ENCODE measurements around the gene TXNL4A.

Gene TXNL4A

DNA sequence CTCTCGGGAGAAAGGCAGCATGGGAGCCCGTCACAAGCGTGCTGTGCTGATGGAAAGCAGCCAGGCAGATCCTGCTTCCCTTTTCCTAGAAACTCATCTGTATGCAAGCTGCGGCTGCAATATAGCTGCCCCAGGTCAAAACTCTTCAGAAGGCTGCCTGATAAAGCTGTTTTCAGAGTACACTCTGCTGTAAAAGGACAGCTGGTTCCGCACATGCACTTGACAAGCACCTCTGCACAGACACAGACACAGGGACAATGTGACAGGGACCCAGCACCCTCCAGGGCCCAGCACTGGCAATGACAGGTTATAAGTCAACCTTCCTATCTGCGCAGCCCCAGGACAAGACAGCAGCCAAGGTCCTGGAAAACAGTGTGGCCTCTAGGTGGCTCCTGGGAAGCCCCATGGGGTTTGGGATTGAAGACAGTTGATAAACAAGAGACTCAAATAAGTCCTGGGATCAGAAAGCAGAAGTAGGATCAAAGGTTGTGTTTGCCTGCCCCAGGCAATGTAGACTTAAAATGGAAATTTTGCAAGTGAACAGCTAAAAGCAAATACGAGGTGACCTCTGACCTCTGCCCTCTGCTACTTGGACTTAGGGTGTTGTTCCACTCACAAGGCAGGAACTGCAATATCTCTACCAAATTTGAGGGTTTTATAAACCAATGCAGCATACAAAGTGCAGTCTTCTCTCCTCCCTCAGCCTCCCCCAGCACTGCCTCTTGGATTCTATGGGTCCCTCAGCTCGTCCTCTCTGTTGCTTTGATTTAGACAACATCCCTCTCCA lies 53.9 kb downstream of the TXNL4A start:
- DNase-seq: no peak

DNA sequence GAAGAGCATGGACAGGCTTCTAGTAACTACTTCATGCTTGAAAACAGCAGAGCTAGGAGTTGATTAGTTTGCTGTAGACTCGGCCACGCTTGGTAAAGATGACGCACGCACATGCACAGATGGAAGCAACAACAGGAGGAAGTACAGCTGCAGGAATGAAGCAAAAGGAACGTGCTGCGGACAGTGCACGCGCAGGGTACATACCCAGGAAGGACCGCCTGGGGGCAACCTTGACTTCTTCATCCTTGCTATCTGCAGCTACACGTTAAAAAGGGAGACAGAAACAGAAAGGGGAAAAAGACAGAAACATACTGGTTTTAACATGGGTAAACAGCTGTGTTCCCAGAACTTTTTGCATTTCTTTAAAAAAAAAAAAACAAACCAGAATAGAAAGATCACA lies 54.6 kb downstream of the TXNL4A start:
- no peak for DNase-seq

DNA sequence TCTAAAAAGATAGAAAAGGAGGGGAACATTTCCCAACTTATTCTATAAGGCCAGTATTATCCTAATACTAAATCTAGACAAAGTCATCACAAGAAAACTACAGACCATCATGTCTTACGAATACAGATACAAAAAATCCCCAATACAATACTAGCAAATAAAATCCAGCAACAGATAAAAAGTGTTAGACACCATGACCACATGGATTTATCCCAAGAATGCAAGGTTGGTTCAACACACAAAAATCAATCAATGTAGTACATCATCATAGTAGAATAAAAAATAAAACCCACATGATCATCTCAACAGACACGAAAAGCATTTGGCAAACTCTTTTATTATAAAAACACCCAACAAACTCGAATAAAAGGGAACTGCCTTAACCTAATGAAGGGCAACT lies 55.5 kb downstream of the TXNL4A start:
- no peak for DNase-seq

DNA sequence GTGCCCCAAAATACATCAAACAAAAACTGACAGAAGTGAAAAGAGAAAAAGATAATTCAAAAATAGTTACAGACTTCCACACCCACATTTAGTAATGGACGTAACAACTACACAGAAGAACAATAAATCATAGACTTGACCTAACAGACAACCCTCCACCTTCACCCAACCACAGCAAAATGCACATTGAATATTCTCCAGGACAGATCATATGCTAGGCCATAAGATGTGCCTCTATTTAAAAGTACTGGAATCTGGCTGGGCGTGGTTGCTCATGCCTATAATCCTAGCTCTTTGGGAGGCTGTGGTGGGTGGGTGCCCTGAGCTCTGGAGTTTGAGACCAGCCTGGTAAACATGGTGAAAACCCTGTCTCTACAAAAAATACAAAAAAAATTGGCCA lies 56.9 kb downstream of the TXNL4A start:
- DNase-seq: no peak

DNA sequence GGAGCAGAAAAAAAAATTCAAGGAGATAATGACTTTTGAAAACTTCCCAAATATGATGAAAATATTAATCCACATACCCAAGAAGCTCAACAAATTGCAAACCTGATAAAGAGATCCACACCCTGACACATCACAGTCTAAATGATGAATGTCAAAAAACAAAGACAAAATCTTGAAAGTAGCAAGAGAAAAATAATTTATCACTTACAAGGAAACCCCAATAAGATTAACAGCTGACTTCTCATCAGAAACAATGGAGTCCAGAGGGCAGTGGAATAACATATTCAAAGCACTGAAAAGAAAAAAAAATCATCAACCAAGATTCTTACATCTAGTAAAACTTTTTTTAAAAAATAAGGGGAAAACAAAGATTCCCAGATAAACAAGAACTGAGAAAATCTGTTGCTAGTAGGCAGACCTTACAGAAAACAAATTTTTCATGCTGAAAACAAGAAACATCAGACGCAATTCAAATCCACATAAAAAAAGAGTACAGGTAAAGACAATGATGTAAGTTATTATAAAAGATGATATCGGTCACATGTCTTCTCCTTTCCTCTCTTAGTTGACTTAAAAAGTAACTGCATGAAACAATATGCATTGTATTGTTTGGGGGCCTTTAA lies 58.2 kb downstream of the TXNL4A start:
- no peak for DNase-seq

DNA sequence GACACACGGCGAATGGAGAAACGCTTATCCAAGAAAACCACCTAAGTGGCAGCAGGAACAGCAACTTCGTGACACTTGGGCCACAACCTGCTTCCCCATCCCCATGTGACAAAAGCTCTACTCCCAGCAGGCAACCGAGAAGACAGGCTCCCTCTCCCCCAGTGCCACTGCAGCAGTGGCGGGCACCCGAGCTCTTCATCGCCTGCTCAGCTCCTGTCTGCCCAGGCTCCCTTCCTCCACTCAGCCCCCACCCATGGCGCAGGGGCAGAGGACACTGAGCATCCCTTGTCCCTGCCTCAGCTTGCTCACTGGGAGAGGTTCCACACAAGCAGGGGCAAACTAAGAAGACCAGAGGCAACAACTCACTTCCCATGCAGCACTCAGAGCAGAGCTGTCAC lies 59.8 kb downstream of the TXNL4A start:
- DNase-seq: no peak

DNA sequence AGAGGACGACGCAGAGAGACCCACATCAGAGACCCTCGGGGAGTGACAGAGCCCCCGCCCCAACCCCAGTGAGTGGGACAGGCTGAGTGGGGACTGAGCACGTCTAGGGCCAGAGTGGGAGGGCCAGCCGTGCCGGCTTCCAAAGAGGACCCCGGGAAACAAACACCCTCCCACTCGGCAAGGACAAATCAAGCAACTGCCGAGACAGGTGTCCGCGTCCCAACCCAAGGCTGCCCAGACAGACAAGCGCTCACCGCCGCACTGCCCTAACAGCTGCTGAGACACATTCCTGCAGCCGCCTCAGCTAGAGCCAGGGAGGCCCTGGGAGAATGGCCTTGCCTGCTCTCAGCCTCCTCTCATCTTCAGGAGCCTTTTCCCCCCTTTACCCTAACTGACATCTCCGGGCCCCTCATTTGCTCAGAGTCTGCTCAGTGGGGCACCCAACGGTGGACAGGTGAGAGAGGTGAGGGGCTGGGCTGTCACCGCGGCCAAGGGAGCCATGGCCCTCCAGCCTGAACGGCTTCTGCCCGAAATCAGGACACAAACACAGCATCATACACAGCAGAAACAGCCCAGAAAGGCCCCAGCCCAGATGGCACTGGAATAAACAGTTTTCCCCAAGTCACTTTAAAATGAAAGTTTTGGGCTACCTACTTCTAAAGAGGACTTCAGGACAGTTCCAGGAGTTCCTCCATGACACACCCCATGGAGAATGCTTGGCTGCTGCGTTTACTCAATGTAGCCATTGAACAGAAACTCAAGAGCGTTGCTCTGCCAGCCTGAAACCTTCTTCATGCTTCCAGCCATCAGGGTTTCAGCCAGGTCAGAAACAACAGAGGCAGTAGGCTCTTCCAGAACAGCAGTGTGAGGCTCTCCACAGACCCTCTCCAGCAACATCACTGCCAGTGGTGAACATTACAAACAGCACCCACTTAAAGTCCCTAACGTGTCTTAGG lies 60.5 kb downstream of the TXNL4A start:
- DNase-seq: no peak

DNA sequence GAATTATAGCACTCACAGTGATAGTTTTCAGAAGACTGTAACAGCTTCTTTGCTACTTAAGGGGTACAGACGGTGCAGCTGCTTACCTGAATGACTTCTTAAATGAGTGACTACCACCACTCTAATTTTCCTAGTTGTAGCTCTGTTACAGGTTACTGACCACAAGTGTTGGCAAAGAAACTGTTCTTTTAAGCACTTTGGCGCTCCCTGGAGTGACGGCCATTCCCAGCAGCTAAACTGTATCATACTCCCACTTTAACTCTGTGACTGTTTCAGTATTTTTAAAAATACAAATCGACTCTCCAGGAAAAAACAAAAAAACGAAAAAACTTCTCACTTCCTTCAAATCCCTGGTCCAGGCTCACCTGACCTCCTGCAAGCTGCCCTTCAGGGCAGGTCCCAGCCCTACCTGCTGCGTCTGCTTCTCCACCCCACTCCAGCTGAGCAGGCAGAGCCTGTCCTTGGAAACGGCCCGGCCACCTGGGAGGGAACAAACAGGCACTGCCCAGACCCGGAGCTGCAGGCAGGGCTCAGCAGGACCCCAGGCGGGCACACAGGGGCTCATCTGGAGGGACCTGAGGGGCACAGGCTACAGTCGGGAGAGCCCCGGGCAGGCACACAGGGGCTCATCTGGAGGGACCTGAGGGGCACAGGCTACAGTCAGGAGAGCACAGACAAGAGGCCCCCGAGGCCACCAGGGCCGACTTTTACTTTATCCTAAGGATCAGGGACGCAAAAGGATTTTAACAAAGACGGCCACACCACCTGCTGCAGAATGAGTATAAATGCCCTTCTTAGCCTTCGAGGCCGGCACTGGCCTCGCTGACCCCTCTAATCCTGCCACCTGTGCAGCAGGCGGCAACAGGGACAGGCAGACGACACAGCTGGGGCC lies 61.4 kb downstream of the TXNL4A start:
- no peak for DNase-seq

DNA sequence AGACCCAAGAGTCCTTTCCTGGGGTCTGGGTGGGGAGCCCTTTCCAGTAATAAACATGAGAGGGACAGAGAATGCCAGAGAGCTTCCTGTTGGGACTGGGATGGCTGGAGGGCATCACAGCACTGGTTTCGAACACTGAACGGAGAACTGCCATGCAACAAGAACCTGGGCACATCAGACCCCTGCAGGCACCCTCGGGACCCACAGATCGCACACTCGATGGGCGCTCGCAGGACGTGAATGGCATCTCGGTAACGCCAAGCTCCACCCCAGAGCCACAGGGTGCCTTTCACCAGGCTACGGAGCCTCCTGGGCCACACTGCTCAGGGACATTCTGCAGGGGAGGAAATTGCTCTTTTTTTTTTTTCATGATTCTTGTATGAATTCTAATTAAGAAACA lies 62.1 kb downstream of the TXNL4A start:
- no peak for DNase-seq

DNA sequence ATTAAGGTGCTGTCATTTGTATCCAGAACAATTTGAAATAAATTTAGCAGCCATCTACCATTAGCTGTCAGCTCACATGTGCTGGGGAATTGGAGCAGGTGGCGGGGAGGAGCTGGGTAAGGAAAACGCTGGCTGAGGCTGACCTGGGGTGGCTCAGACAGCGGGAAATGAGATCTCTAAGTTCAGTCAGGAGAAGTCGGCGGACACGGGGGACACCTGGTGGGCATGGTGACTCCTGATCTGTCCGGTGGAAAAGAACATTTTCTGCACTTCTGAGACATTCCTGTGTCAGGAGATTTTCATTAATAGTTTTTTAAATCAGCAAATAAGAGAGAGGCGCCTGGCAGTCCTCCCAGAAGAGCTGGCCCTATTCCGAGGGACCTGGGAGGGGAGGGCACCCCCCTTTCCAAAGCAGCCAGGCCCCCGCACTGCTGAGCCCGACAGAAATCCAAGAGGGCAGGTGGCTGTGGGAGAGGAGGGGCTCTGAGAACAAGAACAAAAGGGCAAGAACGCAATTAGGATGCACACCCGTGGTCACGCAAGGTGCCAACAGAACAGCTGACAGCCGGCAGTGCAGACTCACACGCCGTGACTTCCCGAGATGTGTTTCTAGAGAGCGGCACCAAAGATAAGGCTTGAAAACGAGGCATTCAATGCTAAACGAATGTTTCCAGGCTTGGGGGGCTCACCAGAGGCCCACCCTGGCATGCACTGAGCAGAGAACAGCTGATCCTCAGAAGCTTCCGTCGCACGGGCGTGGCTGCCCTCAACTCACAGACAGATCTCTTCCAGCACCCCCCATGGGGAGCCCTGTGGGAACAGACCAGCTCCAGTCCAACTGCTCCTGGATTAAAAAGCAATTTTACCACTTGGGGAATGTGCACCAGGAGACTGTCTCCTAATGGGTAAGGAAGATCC lies 63.3 kb downstream of the TXNL4A start:
- DNase-seq: no peak

DNA sequence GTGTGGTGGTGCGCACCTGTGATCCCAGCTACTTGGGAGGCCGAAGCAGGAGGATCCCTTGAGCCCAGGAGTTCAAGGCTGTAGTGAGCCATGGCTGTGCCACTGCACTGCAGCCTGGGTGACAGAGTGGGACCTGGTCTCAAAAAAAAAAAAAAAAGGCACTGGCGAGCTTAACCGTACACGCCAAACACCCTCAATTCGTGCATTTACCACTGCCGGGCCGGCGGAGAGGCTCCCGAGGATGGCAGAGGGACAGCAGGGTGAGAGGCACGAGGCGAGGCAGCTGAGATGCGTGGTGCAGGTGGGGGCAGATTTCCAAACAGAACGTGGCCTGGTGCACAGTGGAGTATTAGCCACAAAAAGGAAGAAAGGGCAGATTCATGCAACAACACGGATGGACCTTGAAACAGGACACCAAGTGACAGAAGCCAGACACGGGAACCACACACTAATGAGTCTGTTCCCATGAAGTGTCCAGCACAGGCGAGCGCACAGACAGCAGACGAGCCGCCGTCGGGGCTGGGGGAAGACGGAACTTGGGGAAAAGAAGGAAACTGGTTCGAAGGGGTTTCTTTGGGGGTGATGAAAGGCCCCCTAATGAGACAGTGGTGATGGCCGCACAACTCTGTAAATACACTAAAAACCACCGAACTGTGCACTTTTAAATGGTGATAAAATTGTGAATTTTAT lies 64.3 kb downstream of the TXNL4A start:
- DNase-seq: no peak

DNA sequence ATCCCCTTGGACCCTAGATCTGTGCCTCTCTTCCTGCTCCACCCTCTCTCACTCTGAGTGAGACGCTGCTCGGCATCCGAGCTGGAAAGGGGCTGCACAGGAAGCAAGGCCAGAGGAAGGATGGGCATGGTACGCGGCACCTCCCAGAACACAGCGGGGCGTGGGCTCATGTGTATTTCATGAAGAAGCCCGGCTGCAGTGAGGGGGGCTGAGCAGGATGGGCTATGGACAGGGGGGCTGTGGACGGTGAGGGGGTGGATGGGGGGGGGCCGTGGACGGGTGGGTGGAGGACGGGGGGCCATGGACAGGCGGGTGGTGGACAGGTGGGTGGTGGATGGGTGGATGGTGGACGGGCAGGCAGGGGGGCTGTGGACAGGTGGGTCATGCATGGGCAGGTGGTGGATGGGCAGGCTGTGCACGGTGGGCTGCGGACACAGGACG lies 65.4 kb downstream of the TXNL4A start:
- DNase-seq: no peak

DNA sequence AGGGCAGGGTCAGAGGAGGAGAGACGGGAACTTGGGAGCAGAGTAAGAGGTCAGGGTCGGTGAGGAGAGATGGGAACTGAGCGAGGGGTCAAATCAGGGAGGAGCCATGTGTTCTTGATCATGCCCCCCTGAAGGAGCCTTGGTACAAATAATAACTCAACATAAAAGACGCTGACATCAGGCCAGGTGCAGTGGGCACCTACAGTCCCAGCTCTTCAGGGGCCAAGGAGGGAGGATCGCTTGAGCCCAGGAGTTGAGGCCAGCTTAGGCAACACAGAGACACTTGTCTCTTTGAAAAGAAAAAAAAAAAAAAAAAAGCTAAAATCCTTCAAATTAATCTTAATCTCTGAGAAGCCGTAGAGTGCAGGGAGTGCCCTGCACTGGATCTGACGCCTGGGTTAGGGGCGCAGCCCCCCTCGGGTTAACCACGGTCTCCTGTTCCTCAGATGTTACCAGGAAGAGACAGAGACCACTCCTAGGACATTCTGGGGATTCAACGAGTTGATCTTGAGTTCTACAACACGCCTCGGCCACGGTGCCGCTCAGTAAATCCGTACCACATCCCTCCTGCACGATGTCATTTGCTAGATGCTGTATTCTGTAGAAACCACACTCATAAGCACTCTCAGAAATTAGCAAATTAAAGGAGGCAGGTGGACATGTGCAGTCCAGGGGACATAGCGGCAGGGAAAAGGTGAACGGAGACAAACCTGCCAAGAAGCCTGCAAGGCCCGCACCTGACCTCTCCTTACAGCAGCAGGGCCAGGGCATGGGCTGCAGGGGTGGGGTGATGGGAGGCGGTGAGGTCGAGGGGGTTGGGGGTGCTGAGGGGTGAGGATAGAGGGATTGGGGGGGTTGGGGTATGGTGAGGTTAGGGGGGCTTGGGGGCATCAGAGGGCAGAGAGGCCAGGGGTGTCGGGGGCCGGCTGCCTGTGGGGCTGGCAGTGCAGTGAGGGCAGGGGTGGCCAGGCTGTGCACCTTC lies 66.1 kb downstream of the TXNL4A start:
- DNase-seq: no peak
